Femur (tissue), 1 donor: ENCODE measurements around the gene CASS4.
"Not testable (repeated sequence)": the region's sequence is repeated elsewhere in the genome, so short reads cannot be mapped to it uniquely, and the experiment has no call there.

Experiments
- DNase-seq: peaks from one replicate; pipeline ENCODE4 v3.0.0-alpha.2; 2017

The CASS4 gene

GRCh38 chr20:56411759-56412472, at the start of gene CASS4:
TSS of gene CASS4 (plus strand) at chr20:56412260. CDS start at chr20:56412459, 199 bp downstream.
- DNase-seq, result no peak

- DNase-seq, result peak; percentile 44
Observed at GRCh38 chr20:56362833-56363413, 49.1 kb upstream of the CASS4 start.

- DNase-seq, result no peak
Observed at GRCh38 chr20:56363491-56363890, 48.6 kb upstream of the CASS4 start.

GRCh38 chr20:56368351-56369134, 43.5 kb upstream of the CASS4 start:
- DNase-seq, result no peak

GRCh38 chr20:56369179-56369578, 42.9 kb upstream of the CASS4 start:
- DNase-seq, result no peak

GRCh38 chr20:56371977-56372376, 40.1 kb upstream of the CASS4 start:
- DNase-seq, result no peak

GRCh38 chr20:56372850-56373249, 39.2 kb upstream of the CASS4 start:
- no peak for DNase-seq

- no peak for DNase-seq
Observed at GRCh38 chr20:56373942-56374341, 38.1 kb upstream of the CASS4 start.

- no peak for DNase-seq
Observed at GRCh38 chr20:56376331-56376730, 35.7 kb upstream of the CASS4 start.

GRCh38 chr20:56378386-56378785, 33.7 kb upstream of the CASS4 start:
- no peak for DNase-seq

GRCh38 chr20:56380375-56380774, 31.7 kb upstream of the CASS4 start:
- no peak for DNase-seq

- DNase-seq, result no peak
Observed at GRCh38 chr20:56381501-56381900, 30.6 kb upstream of the CASS4 start.

GRCh38 chr20:56382696-56383095, 29.4 kb upstream of the CASS4 start:
- no peak for DNase-seq

GRCh38 chr20:56383334-56383733, 28.7 kb upstream of the CASS4 start:
- no peak for DNase-seq

- no peak for DNase-seq
Observed at GRCh38 chr20:56385130-56385529, 26.9 kb upstream of the CASS4 start.

GRCh38 chr20:56386219-56386618, 25.8 kb upstream of the CASS4 start:
- DNase-seq, result no peak

- DNase-seq, result no peak
Observed at GRCh38 chr20:56388882-56389281, 23.2 kb upstream of the CASS4 start.

GRCh38 chr20:56389807-56390206, 22.3 kb upstream of the CASS4 start:
- no peak for DNase-seq

- not testable (repeated sequence) for DNase-seq
Observed at GRCh38 chr20:56390396-56390795, 21.7 kb upstream of the CASS4 start.

- DNase-seq, result no peak
Observed at GRCh38 chr20:56391037-56391436, 21.0 kb upstream of the CASS4 start.

GRCh38 chr20:56391596-56392131, 20.4 kb upstream of the CASS4 start:
- DNase-seq, result no peak

- peak; percentile 100 for DNase-seq
Observed at GRCh38 chr20:56392132-56392880, 19.8 kb upstream of the CASS4 start, which contains the start of the genes AURKA and CSTF1. TSS of gene AURKA (minus strand) at chr20:56392215. CDS start at chr20:56388197, 4,018 bp downstream. TSS of gene CSTF1 (plus strand) at chr20:56392645. CDS start at chr20:56395553, 2,908 bp downstream.
